ENCODE data around the gene GNPDA2.
A peak's percentile ranks its signal among the peaks of the same experiment; 100 is the strongest.
"Not testable (repeated sequence)": the region's sequence is repeated elsewhere in the genome, so short reads cannot be mapped to it uniquely, and the experiment has no call there.

GNPDA2 gene

GRCh38 chr4:44726038-44726871 is at the start of gene GNPDA2:
TSS of gene GNPDA2 (minus strand) at chr4:44726556. CDS start at chr4:44722207, 4,349 bp downstream.
- DNase-seq (ENCODE audit: low read depth, low spot score) = peak; percentile 55

GRCh38 chr4:44772340-44772739 is 46.0 kb upstream of the GNPDA2 start:
- DNase-seq (ENCODE audit: low read depth, low spot score) = no peak

GRCh38 chr4:44771789-44772188 is 45.4 kb upstream of the GNPDA2 start:
- no peak for DNase-seq (ENCODE audit: low read depth, low spot score)

GRCh38 chr4:44766453-44766852 is 40.1 kb upstream of the GNPDA2 start:
- no peak for DNase-seq (ENCODE audit: low read depth, low spot score)

- DNase-seq (ENCODE audit: low read depth, low spot score) = no peak
These were observed 38.8 kb upstream of the GNPDA2 start for GRCh38 chr4:44765116-44765515.

GRCh38 chr4:44761306-44761705 is 35.0 kb upstream of the GNPDA2 start:
- DNase-seq (ENCODE audit: low read depth, low spot score) = no peak

- DNase-seq (ENCODE audit: low read depth, low spot score) = peak; percentile 2
These were observed 34.0 kb upstream of the GNPDA2 start for GRCh38 chr4:44760142-44760898.

- no peak for DNase-seq (ENCODE audit: low read depth, low spot score)
These were observed 30.2 kb upstream of the GNPDA2 start for GRCh38 chr4:44756559-44756958.

- DNase-seq (ENCODE audit: low read depth, low spot score) = no peak
These were observed 13.8 kb upstream of the GNPDA2 start for GRCh38 chr4:44740201-44740600.

- DNase-seq (ENCODE audit: low read depth, low spot score) = no peak
These were observed 12.3 kb upstream of the GNPDA2 start for GRCh38 chr4:44738615-44739014.

GRCh38 chr4:44736900-44737299 is 10.5 kb upstream of the GNPDA2 start:
- no peak for DNase-seq (ENCODE audit: low read depth, low spot score)

- DNase-seq (ENCODE audit: low read depth, low spot score) = not testable (repeated sequence)
These were observed 2.3 kb upstream of the GNPDA2 start for GRCh38 chr4:44728694-44729093.

GRCh38 chr4:44727471-44727870 is 1.1 kb upstream of the GNPDA2 start:
- DNase-seq (ENCODE audit: low read depth, low spot score) = no peak

- DNase-seq (ENCODE audit: low read depth, low spot score) = peak; percentile 2
These were observed 674 bp downstream of the GNPDA2 start for GRCh38 chr4:44725726-44726037.

GRCh38 chr4:44725166-44725565 is 1.2 kb downstream of the GNPDA2 start:
- no peak for DNase-seq (ENCODE audit: low read depth, low spot score)

GRCh38 chr4:44722001-44722400 is 4.4 kb downstream of the GNPDA2 start:
- no peak for DNase-seq (ENCODE audit: low read depth, low spot score)

GRCh38 chr4:44720371-44720770 is 6.0 kb downstream of the GNPDA2 start:
- no peak for DNase-seq (ENCODE audit: low read depth, low spot score)

GRCh38 chr4:44716597-44716996 is 9.8 kb downstream of the GNPDA2 start:
- no peak for DNase-seq (ENCODE audit: low read depth, low spot score)

GRCh38 chr4:44713125-44713524 is 13.2 kb downstream of the GNPDA2 start:
- DNase-seq (ENCODE audit: low read depth, low spot score) = no peak

- DNase-seq (ENCODE audit: low read depth, low spot score) = no peak
These were observed 21.7 kb downstream of the GNPDA2 start for GRCh38 chr4:44704673-44705072.

GRCh38 chr4:44701037-44701436 is 25.3 kb downstream of the GNPDA2 start:
- no peak for DNase-seq (ENCODE audit: low read depth, low spot score)

GRCh38 chr4:44700427-44700826 is 25.9 kb downstream of the GNPDA2 start:
- no peak for DNase-seq (ENCODE audit: low read depth, low spot score)

GRCh38 chr4:44684648-44685047 is 41.7 kb downstream of the GNPDA2 start:
- DNase-seq (ENCODE audit: low read depth, low spot score) = no peak
